LoVo (cell line): ENCODE results near the gene SFRP2.
A peak's percentile ranks its signal among the peaks of the same experiment; 100 is the strongest.

Experiments
- DNase-seq: peaks from one replicate; pipeline ENCODE4 v3.0.0-alpha.2; 2016; ENCODE audit warnings: low spot score

Gene SFRP2

DNA sequence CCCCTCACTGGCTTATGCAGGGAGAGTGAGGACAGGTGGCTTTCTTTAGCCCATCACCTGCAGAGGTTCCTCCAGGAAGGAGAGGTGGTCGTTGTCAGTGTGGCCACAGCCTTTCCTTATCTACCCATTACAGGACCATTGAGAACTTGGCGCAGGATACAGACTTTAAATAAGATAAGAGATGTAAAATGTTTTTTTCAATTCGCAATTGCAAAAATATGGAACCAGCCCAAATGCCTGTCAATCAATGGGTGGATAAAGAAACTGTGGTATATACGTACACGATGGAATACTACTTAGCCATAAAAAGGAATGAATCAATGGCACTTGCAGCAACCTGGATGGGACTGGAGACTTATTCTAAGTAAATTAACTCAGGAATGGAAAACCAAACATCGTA, 22.1 kb downstream of the SFRP2 start:
- DNase-seq, result no peak

DNA sequence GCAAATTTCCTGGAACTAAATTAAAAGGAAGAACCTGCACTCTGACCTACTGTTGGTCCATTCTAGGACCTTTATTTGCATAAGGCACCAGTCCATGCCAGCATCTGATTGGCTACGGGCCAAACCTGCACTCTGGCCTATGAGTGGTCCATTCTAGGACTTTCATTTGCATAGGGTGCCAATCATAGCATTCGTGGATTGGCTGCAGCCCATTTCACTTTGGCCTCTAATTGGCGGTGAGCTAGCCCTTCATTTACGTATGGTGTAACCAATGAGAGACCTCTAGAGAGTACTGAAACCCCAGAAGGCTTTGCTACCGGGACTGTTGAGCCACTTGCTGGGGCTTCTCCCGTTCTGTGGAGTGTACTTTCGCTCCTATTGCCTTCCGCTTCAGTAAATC, 23.0 kb downstream of the SFRP2 start:
- no peak for DNase-seq

DNA sequence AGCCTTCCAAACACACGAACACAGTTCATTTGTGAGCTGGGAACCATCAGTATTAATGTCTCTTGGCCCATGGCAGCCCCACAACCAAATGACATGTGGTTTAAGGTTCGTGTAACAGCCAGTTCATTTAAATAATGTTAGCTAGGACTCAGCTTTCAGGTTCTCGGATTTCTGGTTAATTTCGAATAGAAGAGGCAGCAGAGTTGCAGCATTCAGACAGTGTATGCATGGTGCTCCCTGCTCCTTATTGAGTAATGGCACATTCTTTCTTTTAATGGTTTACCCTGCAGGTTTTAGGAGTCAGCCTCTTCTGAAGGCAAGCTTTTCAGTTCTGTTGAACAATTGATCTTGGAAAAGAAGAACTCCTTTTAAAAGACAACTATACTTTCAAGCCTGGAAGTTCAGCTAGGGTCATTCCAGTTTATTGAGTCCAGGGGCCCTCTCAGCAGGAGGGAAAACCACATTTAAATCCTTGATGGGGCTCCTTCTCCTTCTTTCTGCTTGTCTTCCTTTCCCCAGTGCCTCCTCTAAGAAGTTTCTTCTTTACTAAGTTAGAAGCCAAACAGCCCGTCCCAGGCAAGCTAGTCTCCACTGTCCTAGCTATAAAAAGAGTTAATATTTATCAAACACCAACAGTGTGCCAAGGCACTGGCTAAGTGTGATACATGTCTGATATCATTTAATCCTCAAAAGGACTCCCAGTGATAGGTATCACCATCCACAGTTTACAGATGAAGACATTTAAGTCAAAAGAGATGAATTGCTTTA, 24.1 kb downstream of the SFRP2 start:
- DNase-seq, result no peak

DNA sequence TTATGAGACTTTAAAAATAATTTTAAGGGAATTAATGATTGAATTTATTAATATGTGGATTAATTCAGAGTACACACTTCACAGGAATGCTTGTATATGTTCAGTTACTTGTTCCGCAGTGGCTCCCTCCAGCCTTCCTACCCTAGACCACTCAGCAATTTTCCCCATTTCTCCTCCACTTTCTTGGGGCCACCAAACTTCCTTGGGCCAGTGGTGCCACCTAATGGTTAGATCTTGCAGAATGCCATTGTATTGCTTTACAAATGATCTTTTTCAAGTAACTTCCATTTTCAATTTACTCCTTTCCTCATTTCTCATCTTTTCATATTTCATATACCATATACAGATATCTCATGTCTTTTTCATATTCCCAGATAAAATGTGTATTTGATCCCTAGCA, 25.5 kb downstream of the SFRP2 start:
- no peak for DNase-seq

DNA sequence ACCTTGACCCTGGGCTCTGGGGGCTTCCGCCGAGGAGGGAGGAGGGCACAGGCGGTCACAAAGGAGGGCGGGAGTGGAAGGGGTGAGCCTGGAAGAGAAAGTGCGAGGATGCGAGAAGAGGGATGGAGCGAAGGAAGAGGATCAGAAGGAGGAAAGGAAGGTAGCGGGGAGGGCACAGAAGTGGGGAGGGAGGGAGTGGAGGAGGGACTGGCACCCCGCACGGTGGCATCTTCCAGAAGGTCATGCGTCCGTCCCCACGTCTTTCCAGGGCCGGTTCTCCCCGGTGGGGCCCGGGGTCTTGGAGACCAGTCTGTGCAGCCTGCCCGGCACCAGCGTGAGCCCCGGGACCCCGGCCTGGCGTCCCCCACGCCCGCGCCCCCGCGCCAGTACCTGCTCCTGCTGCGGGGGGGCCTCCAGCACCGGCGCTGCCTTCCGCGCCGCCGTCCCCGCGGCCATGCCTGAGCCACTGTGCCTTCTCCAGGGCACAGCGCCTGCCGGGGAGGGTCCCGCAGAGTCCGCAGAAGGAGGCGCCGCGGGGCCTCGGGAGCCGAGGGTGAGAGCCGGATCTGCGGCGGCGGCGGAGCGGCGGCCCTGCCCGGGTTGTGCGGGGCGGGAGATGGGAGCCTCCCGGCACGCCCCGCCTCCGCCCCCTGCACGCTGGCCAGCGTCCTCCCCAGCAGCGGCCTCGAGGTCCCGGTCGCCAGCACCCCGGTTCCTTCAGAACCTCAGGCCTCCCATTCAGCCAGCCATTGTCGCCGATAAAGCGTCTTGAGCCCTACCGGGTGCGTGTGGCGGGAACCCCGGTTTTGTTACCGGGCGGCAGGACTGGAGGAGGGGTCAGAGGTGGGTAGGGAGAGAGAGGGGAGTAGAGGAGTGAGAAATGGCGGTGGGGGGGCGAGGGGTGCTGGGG, 29.2 kb downstream of the SFRP2 start, which contains the start of gene RNF175:
Gene RNF175 (minus strand): TSS at position 618 of the 910 bp plus-strand sequence. CDS start 162 bp downstream, at position 456.
- DNase-seq, result no peak

DNA sequence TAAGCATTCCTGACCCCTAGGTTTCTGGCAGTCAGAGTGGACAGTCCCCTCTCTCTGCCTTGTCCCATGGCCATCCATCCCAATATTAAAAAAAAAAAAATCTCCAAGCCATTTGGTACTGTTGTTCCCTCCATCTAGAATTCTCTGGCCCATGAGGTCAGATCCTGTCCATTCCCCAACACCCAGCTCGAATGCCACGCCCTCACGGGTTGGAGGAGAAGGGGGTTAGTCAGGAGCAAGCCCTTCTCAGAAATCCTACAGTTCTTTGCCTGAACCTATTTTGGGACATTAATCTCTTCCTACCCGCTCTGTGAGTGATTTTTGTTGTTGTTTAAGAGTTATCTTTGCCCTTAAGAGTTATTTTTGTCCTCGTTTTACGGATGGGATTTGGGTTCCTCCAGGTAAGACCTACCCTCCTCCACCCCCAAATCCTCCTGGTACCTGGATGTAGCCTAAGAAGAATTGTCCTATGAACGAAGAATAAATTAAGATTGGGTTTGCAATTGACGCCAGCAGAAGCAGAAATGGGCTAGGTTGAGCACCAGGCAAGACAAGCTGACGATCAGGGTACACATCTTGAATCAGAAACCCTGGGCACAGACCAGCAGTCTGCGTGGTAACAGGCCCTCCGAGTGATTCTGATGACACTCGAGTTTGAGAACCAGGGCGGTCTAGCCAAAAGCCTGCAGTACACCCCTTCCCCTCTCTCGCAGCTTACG, 30.0 kb downstream of the SFRP2 start:
- no peak for DNase-seq

DNA sequence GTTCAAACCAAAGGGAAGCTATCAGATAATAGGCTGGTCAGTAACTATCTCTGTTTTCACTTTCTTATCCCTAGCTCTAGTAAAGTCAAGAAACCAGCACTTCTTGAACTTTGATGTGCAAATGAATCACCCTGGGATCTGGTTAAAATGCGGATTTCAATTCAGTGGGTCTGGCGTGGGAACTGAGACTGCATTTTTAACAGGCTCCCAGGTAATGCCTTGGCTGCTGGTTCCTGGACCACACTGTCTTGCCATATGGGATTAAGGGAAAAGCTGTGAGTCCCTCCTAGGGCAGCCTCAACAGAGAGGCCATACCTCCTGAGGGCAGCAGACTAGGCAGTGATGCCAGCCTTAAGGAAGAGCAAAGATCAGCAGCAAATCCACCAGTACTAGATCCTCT, 30.7 kb downstream of the SFRP2 start:
- DNase-seq, result no peak

DNA sequence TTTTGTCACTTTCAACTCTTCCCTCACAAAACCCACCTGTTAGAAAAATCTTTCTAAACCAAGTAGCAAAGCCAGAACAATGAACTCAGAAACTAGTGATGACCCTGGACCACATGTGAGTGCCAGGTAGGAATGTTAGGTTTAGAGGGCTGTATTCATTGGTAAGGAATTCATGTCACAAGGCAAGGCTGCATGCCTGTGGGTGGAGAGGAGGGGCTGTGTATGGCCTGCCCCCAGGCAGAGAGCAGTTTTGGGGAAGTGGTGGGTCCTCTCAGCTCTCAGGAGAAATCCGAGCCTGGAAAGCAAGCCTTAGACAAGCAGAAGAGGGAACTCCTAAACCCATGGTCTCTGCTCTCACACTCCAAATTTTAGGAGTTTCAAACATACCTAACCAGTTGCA, 31.5 kb downstream of the SFRP2 start:
- DNase-seq, result no peak

DNA sequence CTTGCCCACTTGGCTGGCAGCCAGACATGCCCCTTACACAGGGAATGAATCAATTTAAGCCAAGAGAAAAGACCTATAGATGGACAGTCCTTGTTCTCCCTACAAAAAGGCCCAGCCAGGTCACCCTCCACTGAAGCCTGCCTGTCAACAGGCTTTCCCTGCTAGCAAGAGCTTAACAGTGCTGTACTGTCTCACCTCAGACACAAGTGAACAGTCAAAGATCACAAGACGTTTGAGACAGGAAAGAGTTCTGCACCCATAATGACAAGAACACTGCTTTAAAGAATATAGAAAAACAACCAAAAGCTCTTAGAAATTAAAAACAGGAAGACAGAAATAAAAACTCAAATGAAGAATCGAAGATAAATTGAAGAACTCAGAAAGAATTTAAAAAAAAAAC, 33.7 kb downstream of the SFRP2 start:
- DNase-seq, result no peak

DNA sequence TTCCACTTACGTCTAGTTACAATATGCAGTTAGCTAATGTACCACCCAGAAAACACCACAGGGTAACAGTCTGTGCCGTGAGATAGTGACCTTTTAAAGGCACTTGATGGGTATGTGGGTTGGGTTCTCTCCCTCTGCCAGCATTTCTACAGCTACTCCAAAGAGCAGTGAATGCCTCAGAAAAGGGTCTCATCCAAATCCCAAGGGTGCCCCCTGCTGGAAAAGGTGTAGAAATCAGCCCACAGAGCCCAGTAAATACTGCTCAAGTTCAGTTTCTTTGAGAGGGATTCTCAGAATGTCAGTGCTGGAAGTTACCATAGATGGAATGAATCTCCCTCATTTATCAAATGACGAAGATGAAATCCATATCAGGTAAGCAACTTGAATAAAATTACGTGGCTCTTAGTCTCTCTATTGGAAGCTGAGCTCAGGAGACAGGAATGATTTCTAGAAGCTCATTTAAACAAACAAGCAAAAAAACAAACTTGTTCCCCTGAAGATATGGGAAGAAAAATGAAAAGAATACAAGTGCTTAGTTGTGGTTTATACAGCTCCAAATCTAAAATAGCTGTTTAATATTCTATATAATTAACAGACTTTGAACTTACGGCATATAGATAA, 38.6 kb downstream of the SFRP2 start:
- peak; percentile 48 for DNase-seq

DNA sequence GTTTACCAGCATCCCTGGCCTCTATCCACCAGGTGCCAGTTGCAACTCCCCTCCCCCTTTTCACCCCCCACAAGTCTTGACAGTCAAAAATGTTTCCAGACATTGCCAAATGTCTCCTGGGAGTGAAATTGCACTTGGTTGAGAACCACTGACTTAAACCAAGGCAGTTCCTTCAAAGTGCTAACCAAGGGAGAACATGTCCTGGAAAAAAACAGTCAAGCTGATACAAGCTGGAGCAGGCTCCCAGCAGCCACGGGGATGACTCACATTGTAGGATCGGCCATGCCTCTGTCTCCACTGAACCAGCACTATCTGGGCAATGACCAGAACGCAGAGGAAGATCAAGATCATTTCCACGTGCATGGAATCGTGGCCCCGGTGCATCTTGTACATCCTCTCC, 40.5 kb downstream of the SFRP2 start:
- DNase-seq, result peak; percentile 23

DNA sequence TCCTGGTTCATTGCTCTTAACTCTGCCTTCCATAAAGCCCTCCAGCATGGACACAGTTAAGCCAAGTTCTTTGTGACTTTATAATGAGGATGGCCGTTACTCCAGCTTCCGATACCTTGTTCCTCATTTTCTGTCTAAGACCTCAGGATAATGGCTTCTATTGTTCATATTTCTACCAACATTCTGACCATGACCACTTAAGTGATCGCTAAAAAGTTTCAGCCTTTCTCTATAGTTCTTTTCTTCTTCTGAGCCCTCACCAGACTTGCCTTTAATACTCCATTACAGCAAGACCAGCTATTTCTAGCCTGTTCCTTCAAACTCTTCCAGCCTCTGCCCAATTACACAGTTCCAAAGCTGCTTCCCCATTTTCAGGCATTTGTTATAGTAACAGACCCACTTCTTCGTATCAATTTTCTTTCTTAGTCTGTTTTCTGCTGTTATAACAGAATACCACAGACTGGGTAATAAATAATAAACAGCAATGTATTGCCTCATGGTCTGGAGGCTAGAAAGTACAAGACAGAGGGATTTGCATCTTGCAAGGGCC, 41.4 kb downstream of the SFRP2 start:
- no peak for DNase-seq

DNA sequence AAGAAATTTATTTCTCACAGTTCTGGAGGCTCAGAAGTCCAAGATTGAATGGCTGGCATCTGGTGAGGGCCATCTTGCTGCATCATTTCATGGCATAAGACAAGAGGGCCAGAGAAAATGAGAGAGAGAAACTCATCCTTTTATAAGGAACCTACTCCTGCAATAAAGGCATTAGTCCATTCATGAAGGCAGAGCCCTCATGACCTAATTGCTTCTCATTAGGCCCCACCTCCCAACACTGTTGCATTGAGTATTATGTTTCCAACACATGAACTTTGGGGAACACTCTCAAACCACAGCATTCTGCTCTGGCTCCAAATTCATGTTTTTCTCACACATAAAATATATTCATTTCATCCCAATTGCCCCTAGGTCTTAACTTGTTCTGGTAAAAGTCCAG, 43.2 kb downstream of the SFRP2 start:
- DNase-seq, result no peak

DNA sequence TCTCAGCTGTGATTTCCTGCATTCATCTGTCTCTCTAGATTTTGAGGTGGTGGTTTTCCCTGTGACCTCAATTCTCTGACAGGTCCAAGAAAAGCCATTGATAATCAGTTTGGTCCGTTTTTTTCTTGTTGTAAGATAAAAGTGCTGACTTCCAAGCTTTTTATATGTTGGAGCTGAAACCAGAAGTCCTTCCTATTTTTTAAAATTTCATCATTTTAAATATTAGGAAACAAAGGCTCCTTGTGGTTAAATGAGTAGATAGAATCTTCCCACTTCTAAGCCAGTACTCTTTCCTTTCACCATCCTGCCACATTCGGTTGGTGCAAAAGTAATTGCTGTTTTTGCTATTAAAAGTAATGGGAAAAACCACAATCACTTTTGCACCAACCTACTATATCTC, 47.3 kb downstream of the SFRP2 start:
- no peak for DNase-seq

DNA sequence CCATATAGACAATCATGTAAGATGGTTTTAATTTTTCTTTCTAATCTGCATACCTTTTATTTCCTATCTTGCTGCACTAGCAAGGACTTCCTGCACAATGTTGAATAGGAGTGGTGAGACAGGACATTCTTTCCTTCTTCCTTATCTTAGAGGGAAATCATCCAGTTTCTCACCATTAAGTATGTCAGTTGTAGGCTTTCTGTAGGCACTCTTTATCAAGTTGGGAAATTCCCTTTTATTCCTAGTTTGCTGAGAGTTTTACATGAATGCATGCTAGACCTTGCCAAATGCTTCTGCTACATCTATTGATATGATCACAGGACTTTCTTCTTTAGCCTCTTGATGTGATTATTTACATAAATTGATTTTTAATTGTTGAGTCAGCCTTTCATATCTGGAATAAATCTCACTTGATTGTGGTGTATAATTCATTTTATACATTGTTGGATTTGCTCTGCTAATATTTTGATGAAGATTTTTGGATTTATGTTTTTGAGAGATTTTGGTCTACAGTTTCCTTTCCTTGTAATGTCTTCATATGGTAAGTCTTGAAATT, 52.9 kb downstream of the SFRP2 start:
- no peak for DNase-seq

DNA sequence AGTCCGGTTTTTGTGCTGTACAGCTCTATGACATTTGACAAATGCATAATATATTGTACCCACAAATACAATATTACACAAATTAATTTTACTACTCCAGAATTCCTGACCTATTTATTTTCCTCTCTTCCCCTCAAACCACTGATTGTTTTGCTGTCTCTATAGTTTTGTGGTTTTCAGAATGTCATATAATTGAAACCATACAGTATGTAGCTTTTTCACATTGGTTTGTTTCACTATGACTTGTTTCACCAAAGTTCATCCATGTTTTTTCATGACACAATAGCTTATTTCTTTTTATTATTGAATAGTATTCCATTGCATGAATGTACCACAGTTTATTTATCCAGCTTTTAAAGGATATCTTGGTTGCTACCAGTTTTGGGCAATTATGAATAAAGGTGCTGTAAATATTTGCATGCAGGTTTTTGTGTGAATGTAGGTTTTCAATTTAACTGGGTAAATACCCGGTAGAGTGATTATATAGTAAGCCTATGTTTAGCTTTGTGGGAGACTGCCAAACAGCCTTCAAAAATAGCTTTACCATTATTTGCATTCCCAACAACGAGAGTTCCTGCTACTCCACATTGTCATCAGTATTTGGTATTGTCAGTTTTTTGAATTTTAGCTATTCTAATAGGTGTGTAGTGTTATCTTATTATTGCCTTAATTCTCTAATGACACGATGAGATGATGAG, 55.0 kb downstream of the SFRP2 start:
- no peak for DNase-seq

DNA sequence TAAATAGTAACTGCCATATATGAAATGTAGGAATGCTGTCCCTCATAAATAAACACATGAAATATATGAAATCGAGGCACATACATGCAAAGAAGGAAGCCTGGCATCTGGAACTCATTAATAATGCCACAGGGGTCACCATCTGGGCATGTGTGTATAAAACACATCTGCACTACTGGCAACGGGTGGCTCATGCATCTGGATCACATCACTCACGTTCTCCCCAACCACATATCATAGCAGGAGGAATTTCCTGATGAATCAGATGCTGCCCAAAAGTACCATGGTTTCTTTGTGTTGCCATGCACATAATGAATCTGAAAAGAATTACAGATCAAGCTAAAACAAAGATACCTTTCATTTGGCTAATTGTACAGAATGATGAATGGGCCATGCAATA, 57.6 kb downstream of the SFRP2 start:
- DNase-seq, result no peak
